Endothelial cell of umbilical vein (primary cell): ENCODE measurements around the gene BRD2. TPM values are rescaled to one million over a fixed set of nuclear protein-coding genes. Genes with fewer than 3 reads are reported as not detected.
"Not testable (repeated sequence)": the region's sequence is repeated elsewhere in the genome, so short reads cannot be mapped to it uniquely, and the experiment has no call there.

Experiments used
- BruUV-seq: library from RNA; stranded (reverse); fragments of 400-500 nt; replicated peaks from 2 replicates; lab custom pipeline; 2021; lab: Mats Ljungman, UMichigan
- CTCF ChIA-PET: fragments of 300-600, 350-600 bp; sonication (Branson Sonifier 250); formaldehyde crosslinking; loops from one replicate; lab custom pipeline; 2021; ENCODE audit warnings: antibody characterized with exemption, inconsistent platforms; lab: Charles Lee
- POLR2A ChIA-PET: fragments of 300-600, 350-600 bp; sonication (Branson Sonifier 250); formaldehyde crosslinking; loops from one replicate; lab custom pipeline; 2021; ENCODE audit warnings: antibody characterized with exemption, inconsistent platforms; lab: Charles Lee
- DNase-seq: peaks from one replicate; pipeline ENCODE4 v3.0.0-alpha.2; 2011; ENCODE audit warnings: low read depth, low spot score
- FAIRE-seq: peaks from 2 replicates; lab custom pipeline; 2011; peaks lifted over from hg19 to GRCh38; lab: Jason Lieb, UNC
- H2AFZ ChIP-seq: 2 replicates; pipeline ENCODE4 v1.6.0; 2012; ENCODE audit warnings: low read depth, low read length, control low read depth, inconsistent platforms
- H3K27ac ChIP-seq: 2 replicates; pipeline ENCODE4 v1.5.1; 2011; ENCODE audit warnings: low read depth, mild to moderate bottlenecking, control low read depth, low read length, moderate library complexity; ENCODE audit not compliant: insufficient read depth
- H3K27me3 ChIP-seq, 2 experiments: 2 replicates each; pipeline versions ENCODE4 v1.6.0 to v1.6.1; 2011; ENCODE audit warnings: low read length in 2 of 2, mixed read lengths in 1 of 2; ENCODE audit not compliant: control insufficient read depth in 2 of 2, insufficient read depth in 2 of 2
- H3K36me3 ChIP-seq, 2 experiments: 2 replicates in 1 of 2; 3 replicates in 1 of 2; pipeline ENCODE4 v1.5.1; 2011; ENCODE audit warnings: low read length in 2 of 2, mild to moderate bottlenecking in 1 of 2, moderate library complexity in 1 of 2; ENCODE audit not compliant: control insufficient read depth in 2 of 2, insufficient read depth in 2 of 2; ENCODE audit errors: extremely low read depth in 1 of 2
- H3K4me1 ChIP-seq: 3 replicates; pipeline ENCODE4 v1.5.1; 2011; ENCODE audit warnings: mild to moderate bottlenecking, low read length; ENCODE audit not compliant: control insufficient read depth, insufficient read depth; ENCODE audit errors: extremely low read depth
- H3K4me2 ChIP-seq: 2 replicates; pipeline ENCODE4 v1.6.1; 2011; ENCODE audit warnings: low read length, control low read depth, mixed read lengths; ENCODE audit not compliant: insufficient read depth
- H3K4me3 ChIP-seq, 3 experiments: fragments of 200-600 bp in 1 of 3; sonication (generic), shearing (Covaris generic) in 1 of 3; replicated peaks in 1 of 3; 2 replicates each; pipeline ENCODE4 v1.5.1; 2011 to 2016; ENCODE audit warnings: control low read depth in 3 of 3, low read length in 3 of 3, mild to moderate bottlenecking in 2 of 3, inconsistent platforms in 1 of 3, low read depth in 1 of 3, moderate library complexity in 1 of 3; ENCODE audit not compliant: insufficient read depth in 1 of 3
- H3K79me2 ChIP-seq: 2 replicates; pipeline ENCODE4 v1.6.0; 2012; ENCODE audit warnings: low read length, inconsistent platforms; ENCODE audit not compliant: control insufficient read depth, insufficient read depth
- H3K9ac ChIP-seq: replicated peaks from 2 replicates; pipeline ENCODE3; 2011; ENCODE audit warnings: low read length, control low read depth; ENCODE audit not compliant: insufficient read depth; ENCODE audit errors: extremely low read depth
- H3K9me1 ChIP-seq: replicated peaks from 3 replicates; pipeline ENCODE4 v1.6.0; 2011; ENCODE audit warnings: mild to moderate bottlenecking, low read length; ENCODE audit not compliant: control insufficient read depth, insufficient read depth; ENCODE audit errors: extremely low read depth
- H3K9me3 ChIP-seq: replicated peaks from 2 replicates; pipeline ENCODE4 v1.5.1; 2012; ENCODE audit warnings: low read length, inconsistent platforms; ENCODE audit not compliant: control insufficient read depth, insufficient read depth
- H4K20me1 ChIP-seq: replicated peaks from 2 replicates; pipeline ENCODE3; 2011; ENCODE audit warnings: mild to moderate bottlenecking, low read length; ENCODE audit not compliant: control insufficient read depth, insufficient read depth; ENCODE audit errors: extremely low read depth
- CTCF ChIP-seq, 2 donors: IDR thresholded peaks; 1 replicate in 1 of 2; 2 replicates in 1 of 2; pipeline ENCODE4 v1.5.1; 2011; ENCODE audit warnings: low read length in 2 of 2, mild to moderate bottlenecking in 2 of 2, moderate library complexity in 2 of 2, control low read depth in 1 of 2, inconsistent platforms in 1 of 2, low read depth in 1 of 2; ENCODE audit not compliant: insufficient read depth in 1 of 2; ENCODE audit errors: extremely low read depth in 1 of 2
- EZH2 ChIP-seq: IDR thresholded peaks from 2 replicates; pipeline ENCODE4 v1.6.1; 2012; ENCODE audit warnings: borderline replicate concordance, low read depth, mild to moderate bottlenecking, moderate library complexity, low read length, inconsistent platforms; ENCODE audit not compliant: severe bottlenecking
- FOS ChIP-seq: IDR thresholded peaks from 2 replicates; pipeline ENCODE4 v1.6.1; 2011; ENCODE audit warnings: mild to moderate bottlenecking, low read length, moderate library complexity, borderline replicate concordance; ENCODE audit not compliant: insufficient read depth
- GATA2 ChIP-seq: IDR thresholded peaks from 2 replicates; pipeline ENCODE4 v1.7.0; 2011; ENCODE audit warnings: low read depth, mild to moderate bottlenecking, moderate library complexity, mixed read lengths, low read length; ENCODE audit not compliant: insufficient read length, insufficient read depth
- JUN ChIP-seq: IDR thresholded peaks from 2 replicates; pipeline ENCODE4 v1.6.1; 2011; ENCODE audit warnings: borderline replicate concordance, low read depth; ENCODE audit not compliant: insufficient read length, insufficient read depth
- MAX ChIP-seq: IDR thresholded peaks from 2 replicates; pipeline ENCODE4 v1.6.1; 2011; ENCODE audit not compliant: insufficient read depth, insufficient read length
- MYC ChIP-seq: IDR thresholded peaks from one replicate; pipeline ENCODE4 v1.6.1; 2011; ENCODE audit warnings: mild to moderate bottlenecking, low read depth, low read length
- POLR2A ChIP-seq: IDR thresholded peaks from 2 replicates; pipeline ENCODE4 v1.6.1; 2012; ENCODE audit warnings: low read depth, mild to moderate bottlenecking, control low read depth, low read length
- POLR2AphosphoS5 ChIP-seq: IDR thresholded peaks from 2 replicates; pipeline ENCODE4 v1.6.1; 2012; ENCODE audit warnings: low read depth, mild to moderate bottlenecking, control low read depth, low read length, moderate library complexity; ENCODE audit not compliant: insufficient read depth
- dilution Hi-C: fragments of 300-500 bp; cut with MboI; formaldehyde crosslinking; loops from one replicate; pipeline ENCODE4 v1.15.0; 2019; ENCODE audit warnings: low sequenced_read_pairs; ENCODE audit not compliant: extremely low pct_ligation_motif_present
- intact Hi-C: fragments of 100-400 bp; cut with micrococcal nuclease; formaldehyde crosslinking; loops from one replicate; pipeline ENCODE4 v1.10.0; 2022
- polyA plus RNA-seq, 4 experiments: library from polyadenylated mRNA; depleted of rRNA in 3 of 4; stranded (reverse) in 3 of 4; unstranded in 1 of 4; fragments of >200 nt; gene quantifications; 2 replicates each; pipeline versions ENCODE4 v1.2.1 to v1.2.3, GENCODE V29; 2011 to 2012; ENCODE audit warnings: missing spikeins in 1 of 4
- total RNA-seq: library from RNA; stranded (reverse); gene quantifications from 2 replicates; pipeline ENCODE4 v1.2.3, GENCODE V29; 2021

The BRD2 gene
- total and polyA plus RNA-seq, 2 donors (not counting 3 experiments of a cell fraction or from before 2014, with no cell fraction given): 131 to 197 TPM

GRCh38 chr6:32942555-32943123 is 25.8 kb upstream of the BRD2 start:
- FAIRE-seq, H2AFZ ChIP-seq, H3K4me3 ChIP-seq, H3K9me1 ChIP-seq, BruUV-seq, intact Hi-C loops, H3K4me1 ChIP-seq, DNase-seq, H3K27ac ChIP-seq, dilution Hi-C loops, H3K9me3 ChIP-seq, H4K20me1 ChIP-seq, H3K9ac ChIP-seq, H3K79me2 ChIP-seq, H3K36me3 ChIP-seq, H3K4me2 ChIP-seq: not testable (repeated sequence)
- H3K27me3 ChIP-seq: peaks cover 24 to 57% of the 10 kb centered on the region in 2 experiments
- ChIA-PET CTCF (interaction anchor here (1.1 to 5.7 kb wide), 5 partner anchors 9 to 71 kb away, joined by 3 to 53 read pairs (median 37); partner anchors contain the start of gene HLA-DMA), POLR2A (interaction anchor here (3.1 kb wide), 1 partner anchor 30 kb away, joined by 29 read pairs; no protein-coding TSS in a partner anchor)

- no TSS peak for BruUV-seq
- ChIA-PET CTCF (interaction anchor here (1.1 to 5.7 kb wide), 5 partner anchors 10 to 72 kb away, joined by 3 to 53 read pairs (median 37); partner anchors contain the start of gene HLA-DMA), POLR2A (no interaction called here)
- no peak for DNase-seq
- peaks cover 14 to 44% of the 10 kb centered on the region in 2 experiments for H3K27me3 ChIP-seq
- no peaks in the 10 kb centered on the region for H3K9me3 ChIP-seq
- H2AFZ ChIP-seq: no peak overlapping the region
- no peaks in the 10 kb centered on the region for H3K36me3 ChIP-seq
- no peak overlapping the region for H3K4me2 ChIP-seq
- H3K27ac ChIP-seq: no peak overlapping the region
- FAIRE-seq: no peak
- H4K20me1 ChIP-seq: no peaks in the 10 kb centered on the region
- H3K9me1 ChIP-seq: no peaks in the 10 kb centered on the region
- TF ChIP-seq POLR2A (no peak), MYC (no peak), FOS (no peak), JUN (no peak), EZH2 (no peak), GATA2 (no peak), POLR2AphosphoS5 (no peak), MAX (no peak), CTCF (IDR thresholded peaks at IDR 0.05; ENCODE audit: extremely low read depth in 1 of 2, insufficient read depth in 1 of 2, low read depth in 1 of 2, low read length in 2 of 2) (no peak)
- no peak overlapping the region for H3K9ac ChIP-seq
- no peaks in the 10 kb centered on the region for H3K79me2 ChIP-seq
- H3K4me1 ChIP-seq: peaks cover 7% of the 10 kb centered on the region
- intact Hi-C loops (no loop called here), dilution Hi-C loops (no loop called here)
- H3K4me3 ChIP-seq: no peak overlapping the region
These were observed 24.3 kb upstream of the BRD2 start for GRCh38 chr6:32943864-32944649.
